ENCODE data around the gene MRPL39. TPM values are rescaled to one million over a fixed set of nuclear protein-coding genes. Genes with fewer than 3 reads are reported as not detected.

The MRPL39 gene
- total and polyA plus RNA-seq, 7 donors, result 40.5 to 75.0 (median 44.5) TPM

GRCh38 chr21:25569711-25570110, 37.6 kb downstream of the MRPL39 start:
- H3K27me3 ChIP-seq (ENCODE audit: insufficient read depth in 3 of 3, low read length in 2 of 3), result no peaks in the 10 kb centered on the region
- WGBS, 3 donors, result 93 to 98% (median 94%) methylated on average over 4 of the region's 4 CpGs
- DNase-seq (no peak), ATAC-seq (no peak)
- intact Hi-C loops (cut with DNase I), result no loop called here
- H3K36me3 ChIP-seq (ENCODE audit: insufficient read depth in 1 of 2, low read depth in 1 of 2), result peaks cover under 1 to 27% of the 10 kb centered on the region in 2 donors
- TF ChIP-seq, protein P1, sequence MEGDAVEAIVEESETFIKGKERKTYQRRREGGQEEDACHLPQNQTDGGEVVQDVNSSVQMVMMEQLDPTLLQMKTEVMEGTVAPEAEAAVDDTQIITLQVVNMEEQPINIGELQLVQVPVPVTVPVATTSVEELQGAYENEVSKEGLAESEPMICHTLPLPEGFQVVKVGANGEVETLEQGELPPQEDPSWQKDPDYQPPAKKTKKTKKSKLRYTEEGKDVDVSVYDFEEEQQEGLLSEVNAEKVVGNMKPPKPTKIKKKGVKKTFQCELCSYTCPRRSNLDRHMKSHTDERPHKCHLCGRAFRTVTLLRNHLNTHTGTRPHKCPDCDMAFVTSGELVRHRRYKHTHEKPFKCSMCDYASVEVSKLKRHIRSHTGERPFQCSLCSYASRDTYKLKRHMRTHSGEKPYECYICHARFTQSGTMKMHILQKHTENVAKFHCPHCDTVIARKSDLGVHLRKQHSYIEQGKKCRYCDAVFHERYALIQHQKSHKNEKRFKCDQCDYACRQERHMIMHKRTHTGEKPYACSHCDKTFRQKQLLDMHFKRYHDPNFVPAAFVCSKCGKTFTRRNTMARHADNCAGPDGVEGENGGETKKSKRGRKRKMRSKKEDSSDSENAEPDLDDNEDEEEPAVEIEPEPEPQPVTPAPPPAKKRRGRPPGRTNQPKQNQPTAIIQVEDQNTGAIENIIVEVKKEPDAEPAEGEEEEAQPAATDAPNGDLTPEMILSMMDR (IDR thresholded peaks at IDR 0.05), result no peak
- H3K4me3 ChIP-seq, result no peak overlapping the region
- no peaks in the 10 kb centered on the region for H3K9me3 ChIP-seq
- H3K4me1 ChIP-seq, result no peaks in the 10 kb centered on the region
- H3K27ac ChIP-seq, result no peak overlapping the region

- no peak overlapping the region for H3K27ac ChIP-seq
- no peak for ATAC-seq
- peaks cover 3 to 27% of the 10 kb centered on the region in 2 donors for H3K36me3 ChIP-seq (ENCODE audit: insufficient read depth in 1 of 2, low read depth in 1 of 2)
- H3K4me1 ChIP-seq, result no peaks in the 10 kb centered on the region
- TF ChIP-seq, protein P1 (IDR thresholded peaks at IDR 0.05), result no peak
- no peak overlapping the region for H3K4me3 ChIP-seq
- WGBS, 3 donors, result 84 to 90% (median 84%) methylated on average over 1 of the region's 1 CpG
- no peaks in the 10 kb centered on the region for H3K27me3 ChIP-seq (ENCODE audit: insufficient read depth in 3 of 3, low read length in 2 of 3)
- intact Hi-C loops (cut with DNase I), result no loop called here
- DNase-seq, result no peak
- H3K9me3 ChIP-seq, result no peaks in the 10 kb centered on the region
These were observed 38.2 kb downstream of the MRPL39 start for GRCh38 chr21:25569084-25569483.

GRCh38 chr21:25568246-25568645, 39.0 kb downstream of the MRPL39 start:
- 34 to 35% (median 34%) methylated on average over 5 of the region's 5 CpGs for WGBS, 3 donors
- ATAC-seq (no peak), DNase-seq (no peak)
- Histone ChIP-seq H3K27ac (no peak overlapping the region), H3K9me3 (no peaks in the 10 kb centered on the region), H3K4me3 (no peak overlapping the region), H3K27me3 (ENCODE audit: insufficient read depth in 3 of 3, low read length in 2 of 3) (no peaks in the 10 kb centered on the region), H3K36me3 (ENCODE audit: insufficient read depth in 1 of 2, low read depth in 1 of 2) (peaks cover 3 to 27% of the 10 kb centered on the region in 2 donors), H3K4me1 (no peaks in the 10 kb centered on the region)
- TF ChIP-seq, protein P1 (IDR thresholded peaks at IDR 0.05), result no peak
- intact Hi-C loops (cut with DNase I), result no loop called here

GRCh38 chr21:25567472-25567871, 39.8 kb downstream of the MRPL39 start:
- Histone ChIP-seq H3K27ac (no peak overlapping the region), H3K36me3 (ENCODE audit: insufficient read depth in 1 of 2, low read depth in 1 of 2) (peaks cover 3 to 27% of the 10 kb centered on the region in 2 donors), H3K27me3 (ENCODE audit: insufficient read depth in 3 of 3, low read length in 2 of 3) (no peaks in the 10 kb centered on the region), H3K4me3 (no peak overlapping the region), H3K9me3 (no peaks in the 10 kb centered on the region), H3K4me1 (no peaks in the 10 kb centered on the region)
- no peak for DNase-seq
- intact Hi-C loops (cut with DNase I), result no loop called here
- TF ChIP-seq, protein P1 (IDR thresholded peaks at IDR 0.05), result no peak
- 90 to 93% (median 93%) methylated on average over 4 of the region's 4 CpGs for WGBS, 3 donors
- no peak for ATAC-seq

- H3K9me3 ChIP-seq, result no peaks in the 10 kb centered on the region
- H3K27me3 ChIP-seq (ENCODE audit: insufficient read depth in 3 of 3, low read length in 2 of 3), result no peaks in the 10 kb centered on the region
- ATAC-seq (no peak), DNase-seq (no peak)
- intact Hi-C loops (cut with DNase I), result no loop called here
- H3K4me3 ChIP-seq, result no peak overlapping the region
- no peaks in the 10 kb centered on the region for H3K4me1 ChIP-seq
- WGBS, 3 donors, result 82 to 92% (median 90%) methylated on average over 3 of the region's 3 CpGs
- H3K27ac ChIP-seq, result no peak overlapping the region
- TF ChIP-seq, protein P1 (IDR thresholded peaks at IDR 0.05), result no peak
- peaks cover 3 to 27% of the 10 kb centered on the region in 2 donors for H3K36me3 ChIP-seq (ENCODE audit: insufficient read depth in 1 of 2, low read depth in 1 of 2)
These were observed 40.6 kb downstream of the MRPL39 start for GRCh38 chr21:25566645-25567044.

All from psoas muscle (tissue), 8 donors.